ENCODE measurements around the gene TOLLIP.
A peak's percentile ranks its signal among the peaks of the same experiment; 100 is the strongest.
"Not testable (repeated sequence)": the region's sequence is repeated elsewhere in the genome, so short reads cannot be mapped to it uniquely, and the experiment has no call there.

Gene TOLLIP

GRCh38 chr11:1242751-1243150 lies 66.7 kb downstream of the TOLLIP start:
- not testable (repeated sequence) for DNase-seq

- no peak for DNase-seq
Observed at GRCh38 chr11:1242289-1242688, 67.1 kb downstream of the TOLLIP start.

GRCh38 chr11:1241706-1242105 lies 67.7 kb downstream of the TOLLIP start:
- DNase-seq, result no peak

GRCh38 chr11:1240771-1241170 lies 68.7 kb downstream of the TOLLIP start:
- DNase-seq, result no peak

- DNase-seq, result no peak
Observed at GRCh38 chr11:1239596-1240205, 69.7 kb downstream of the TOLLIP start.

GRCh38 chr11:1238767-1239595 lies 70.5 kb downstream of the TOLLIP start:
- no peak for DNase-seq

- no peak for DNase-seq
Observed at GRCh38 chr11:1237851-1238250, 71.6 kb downstream of the TOLLIP start.

GRCh38 chr11:1237128-1237580 lies 72.3 kb downstream of the TOLLIP start:
- DNase-seq, result no peak

- peak; percentile 8 for DNase-seq
Observed at GRCh38 chr11:1236316-1237127, 72.9 kb downstream of the TOLLIP start.

- no peak for DNase-seq
Observed at GRCh38 chr11:1235901-1236315, 73.5 kb downstream of the TOLLIP start.

GRCh38 chr11:1235306-1235900 lies 74.0 kb downstream of the TOLLIP start:
- peak; percentile 20 for DNase-seq

GRCh38 chr11:1234771-1235305 lies 74.6 kb downstream of the TOLLIP start:
- DNase-seq, result peak; percentile 6

GRCh38 chr11:1234054-1234720 lies 75.2 kb downstream of the TOLLIP start:
- DNase-seq, result peak; percentile 10

GRCh38 chr11:1233351-1234053 lies 75.9 kb downstream of the TOLLIP start:
- peak; percentile 9 for DNase-seq

GRCh38 chr11:1232883-1233321 lies 76.5 kb downstream of the TOLLIP start:
- DNase-seq, result peak; percentile 16

GRCh38 chr11:1232021-1232882 lies 77.2 kb downstream of the TOLLIP start:
- peak; percentile 8 for DNase-seq

- DNase-seq, result peak; percentile 21
Observed at GRCh38 chr11:1231396-1232020, 77.9 kb downstream of the TOLLIP start.

GRCh38 chr11:1230456-1231395 lies 78.7 kb downstream of the TOLLIP start:
- DNase-seq, result peak; percentile 21

- no peak for DNase-seq
Observed at GRCh38 chr11:1230121-1230455, 79.3 kb downstream of the TOLLIP start.
